GM12875 (cell line): ENCODE data around the gene CA10.

Source experiments
- H3K4me3 ChIP-seq: one replicate; pipeline ENCODE4 v1.5.1; 2011; ENCODE audit warnings: low read depth, low read length, control low read depth
- TF ChIP-seq, protein P1 (sequence below): IDR thresholded peaks from 2 replicates; pipeline ENCODE4 v1.5.1; 2011; ENCODE audit warnings: low read depth, mild to moderate bottlenecking, control low read depth, inconsistent platforms, low read length, moderate library complexity, borderline replicate concordance; ENCODE audit not compliant: insufficient read depth

The CA10 gene

DNA sequence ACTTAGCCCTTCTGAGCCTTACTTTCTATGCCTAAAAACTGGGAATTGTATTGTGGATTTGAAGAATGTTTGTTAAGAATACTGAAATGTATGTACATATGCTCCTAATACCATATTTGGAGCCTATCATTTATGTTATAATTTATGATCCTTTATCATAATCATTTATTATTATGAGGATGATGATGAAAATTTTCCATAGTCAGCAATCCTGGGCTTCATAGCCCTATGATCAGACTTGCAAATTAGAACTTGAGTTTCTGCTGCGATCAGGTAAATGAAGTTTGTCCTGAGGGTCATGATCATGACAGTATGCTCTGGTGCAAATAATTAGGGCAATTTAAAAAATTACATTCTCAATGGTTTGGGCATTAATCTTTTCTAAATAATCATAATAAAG, 147.4 kb downstream of the CA10 start:
- H3K4me3 ChIP-seq, result no peak overlapping the region
- TF ChIP-seq, protein P1, sequence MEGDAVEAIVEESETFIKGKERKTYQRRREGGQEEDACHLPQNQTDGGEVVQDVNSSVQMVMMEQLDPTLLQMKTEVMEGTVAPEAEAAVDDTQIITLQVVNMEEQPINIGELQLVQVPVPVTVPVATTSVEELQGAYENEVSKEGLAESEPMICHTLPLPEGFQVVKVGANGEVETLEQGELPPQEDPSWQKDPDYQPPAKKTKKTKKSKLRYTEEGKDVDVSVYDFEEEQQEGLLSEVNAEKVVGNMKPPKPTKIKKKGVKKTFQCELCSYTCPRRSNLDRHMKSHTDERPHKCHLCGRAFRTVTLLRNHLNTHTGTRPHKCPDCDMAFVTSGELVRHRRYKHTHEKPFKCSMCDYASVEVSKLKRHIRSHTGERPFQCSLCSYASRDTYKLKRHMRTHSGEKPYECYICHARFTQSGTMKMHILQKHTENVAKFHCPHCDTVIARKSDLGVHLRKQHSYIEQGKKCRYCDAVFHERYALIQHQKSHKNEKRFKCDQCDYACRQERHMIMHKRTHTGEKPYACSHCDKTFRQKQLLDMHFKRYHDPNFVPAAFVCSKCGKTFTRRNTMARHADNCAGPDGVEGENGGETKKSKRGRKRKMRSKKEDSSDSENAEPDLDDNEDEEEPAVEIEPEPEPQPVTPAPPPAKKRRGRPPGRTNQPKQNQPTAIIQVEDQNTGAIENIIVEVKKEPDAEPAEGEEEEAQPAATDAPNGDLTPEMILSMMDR, result no peak

DNA sequence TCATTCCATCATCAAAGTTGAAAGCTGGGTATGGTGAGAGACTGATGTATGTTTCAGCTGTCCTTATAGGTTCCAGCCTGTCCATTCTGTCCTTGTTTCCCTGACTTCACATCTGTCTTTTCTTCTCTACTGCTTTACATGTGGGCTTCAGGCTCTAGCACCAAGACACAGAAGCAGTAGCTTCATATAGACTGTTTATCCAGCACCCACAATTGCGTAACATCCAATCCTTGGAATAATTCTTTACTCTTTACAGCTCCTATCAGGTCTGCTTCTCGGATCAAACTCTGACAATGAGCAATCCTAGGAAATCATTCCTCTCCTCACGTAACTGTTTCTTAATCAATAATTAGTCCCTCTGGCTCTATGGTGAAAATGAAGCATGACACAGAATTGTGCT, 158.9 kb downstream of the CA10 start:
- TF ChIP-seq, protein P1, result no peak

GRCh38 chr17:51997723-51998122, 160.8 kb downstream of the CA10 start:
- TF ChIP-seq, protein P1, result no peak

More for the DNA sequence above, 158.9 kb downstream of the CA10 start:
- H3K4me3 ChIP-seq, result no peak overlapping the region

GRCh38 chr17:51995797-51996403, 162.6 kb downstream of the CA10 start:
- TF ChIP-seq, protein P1, result no peak
- no peak overlapping the region for H3K4me3 ChIP-seq

More at GRCh38 chr17:51997723-51998122, 160.8 kb downstream of the CA10 start:
- no peak overlapping the region for H3K4me3 ChIP-seq

- H3K4me3 ChIP-seq, result no peak overlapping the region
- TF ChIP-seq, protein P1, result no peak
Observed at GRCh38 chr17:51992864-51993416, 165.6 kb downstream of the CA10 start.

- TF ChIP-seq, protein P1, result no peak
Observed at GRCh38 chr17:51971121-51971520, 187.4 kb downstream of the CA10 start.

GRCh38 chr17:51961689-51962088, 196.8 kb downstream of the CA10 start:
- H3K4me3 ChIP-seq, result no peak overlapping the region
- TF ChIP-seq, protein P1, result no peak

More at GRCh38 chr17:51971121-51971520, 187.4 kb downstream of the CA10 start:
- no peak overlapping the region for H3K4me3 ChIP-seq
